GM12878 (cell line): ENCODE measurements around the gene ADA. TPM values are rescaled to one million over a fixed set of nuclear protein-coding genes. Genes with fewer than 3 reads are reported as not detected.
A peak's percentile ranks its signal among the peaks of the same experiment; 100 is the strongest.

ENCODE experiments used
- ATAC-seq: fragments of 200-7000 bp; cut with Tn5 transposase; 3 replicates; pipeline ENCODE4 v1.9.1; 2020; ENCODE audit warnings: mild to moderate bottlenecking, moderate library complexity
- BruUV-seq: library from RNA; stranded (reverse); fragments of 400-500 nt; replicated peaks from 2 replicates; lab custom pipeline; 2021; lab: Mats Ljungman, UMichigan
- CTCF ChIA-PET: fragments of 300-600 bp; sonication (Branson Sonifier 250); formaldehyde crosslinking; extraction: SDS; loops from one replicate; lab custom pipeline; 2021; ENCODE audit warnings: inconsistent platforms; lab: Yijun Ruan, JAX
- POLR2A ChIA-PET: fragments of 350-600 bp; formaldehyde crosslinking; extraction: SDS; loops from one replicate; lab custom pipeline; 2021; ENCODE audit warnings: inconsistent platforms; lab: Charles Lee
- RAD21 ChIA-PET: fragments of 300-600 bp; sonication (Branson Sonifier 250); formaldehyde crosslinking; loops from one replicate; lab custom pipeline; 2023; ENCODE audit warnings: antibody characterized with exemption; ENCODE audit not compliant: unreplicated experiment; lab: Charles Lee
- SMC1A ChIA-PET: fragments of 300-600 bp; sonication (Branson Sonifier 250); formaldehyde crosslinking; loops from one replicate; lab custom pipeline; 2023; ENCODE audit not compliant: unreplicated experiment, uncharacterized antibody; lab: Charles Lee
- DNase-seq: peaks from one replicate; pipeline ENCODE4 v3.0.0-alpha.2; 2011; ENCODE audit warnings: low read depth, low spot score
- FAIRE-seq: peaks from 3 replicates; lab custom pipeline; 2011; peaks lifted over from hg19 to GRCh38; lab: Jason Lieb, UNC
- H2AFZ ChIP-seq: 2 replicates; pipeline ENCODE4 v1.6.0; 2011; ENCODE audit warnings: low read depth, low read length, control low read depth; ENCODE audit not compliant: control insufficient read depth
- H3K27ac ChIP-seq: 2 replicates; pipeline ENCODE4 v1.5.1; 2011; ENCODE audit warnings: control low read depth; ENCODE audit not compliant: control insufficient read depth, insufficient read depth
- H3K27me3 ChIP-seq, 2 experiments: replicated peaks in 1 of 2; 2 replicates each; pipeline versions ENCODE4 v1.6.0 to v1.6.1; 2011; ENCODE audit warnings: low read length in 1 of 2; ENCODE audit not compliant: control insufficient read depth in 2 of 2, insufficient read depth in 2 of 2
- H3K36me3 ChIP-seq, 2 experiments: 2 replicates each; pipeline ENCODE4 v1.5.1; 2011; ENCODE audit warnings: low read length in 1 of 2; ENCODE audit not compliant: control insufficient read depth in 2 of 2, insufficient read depth in 2 of 2
- H3K4me1 ChIP-seq: 2 replicates; pipeline ENCODE4 v1.6.1; 2011; ENCODE audit warnings: mild to moderate bottlenecking, low read length, moderate library complexity, mixed read lengths; ENCODE audit not compliant: control insufficient read depth, insufficient read depth
- H3K4me2 ChIP-seq: 2 replicates; pipeline ENCODE4 v1.6.0; 2011; ENCODE audit warnings: control low read depth; ENCODE audit not compliant: control insufficient read depth, insufficient read depth
- H3K4me3 ChIP-seq: fragments of 200-600 bp; sonication (generic); 2 replicates; pipeline ENCODE4 v1.5.1; 2016
- H3K79me2 ChIP-seq: 2 replicates; pipeline ENCODE4 v1.6.0; 2011; ENCODE audit warnings: low read length; ENCODE audit not compliant: control insufficient read depth, insufficient read depth
- H3K9ac ChIP-seq: 2 replicates; pipeline ENCODE4 v1.8.0; 2011; ENCODE audit warnings: low read length, control low read depth, mixed read lengths; ENCODE audit not compliant: control insufficient read depth, insufficient read depth
- H3K9me3 ChIP-seq: replicated peaks from 3 replicates; pipeline ENCODE4 v1.5.1; 2011; ENCODE audit warnings: mild to moderate bottlenecking, low read length; ENCODE audit not compliant: control insufficient read depth, insufficient read depth
- H4K20me1 ChIP-seq: 2 replicates; pipeline ENCODE4 v1.6.0; 2011; ENCODE audit not compliant: control insufficient read depth, insufficient read depth
- ATF2 ChIP-seq: IDR thresholded peaks from 2 replicates; pipeline ENCODE4 v1.6.1; 2012; ENCODE audit warnings: low read length, inconsistent platforms
- WGBS: methylation state at CpG from one replicate; pipeline ENCODE4 v1.1.6; 2016; ENCODE audit warnings: low lambda C conversion rate; ENCODE audit not compliant: insufficient replicate concordance, insufficient coverage; ENCODE audit errors: missing lambda C conversion rate; 5-methylcytosine and 5-hydroxymethylcytosine counted together
- in situ Hi-C: fragments of 300-500 bp; cut with MboI; formaldehyde crosslinking; loops from 9 replicates; pipeline ENCODE4 v1.14.3; 2018; ENCODE audit warnings: mixed read lengths
- intact Hi-C: fragments of 100-400 bp; cut with micrococcal nuclease; formaldehyde crosslinking; loops from one replicate; pipeline ENCODE4 v1.14.2; 2022; ENCODE audit not compliant: unreplicated experiment
- polyA plus RNA-seq, 11 experiments: library from polyadenylated mRNA; depleted of rRNA in 4 of 11; unstranded in 6 of 11; stranded (reverse) in 5 of 11; fragments of >200 nt; fragmentation: Nextera tagmentation in 4 of 11; fragmentation: Illumina TruSeq in 1 of 11; extraction: Ambion mirVana in 4 of 11; extraction: Trizol in 1 of 11; gene quantifications; 1 replicate in 1 of 11; 2 replicates in 10 of 11; pipeline versions ENCODE4 v1.2.1 to v1.2.3, GENCODE V29; 2011 to 2016; ENCODE audit warnings: inconsistent platforms in 2 of 11, missing spikeins in 2 of 11, low read depth in 1 of 11
- total RNA-seq, 4 experiments: library from RNA; depleted of rRNA in 3 of 4; stranded (reverse); fragments of >200 nt in 3 of 4; fragmentation: Illumina TruSeq in 1 of 4; extraction: Trizol in 1 of 4; gene quantifications; 2 replicates each; pipeline versions ENCODE4 v1.2.1 to v1.2.3, GENCODE V29; 2013 to 2021
- TF ChIP-seq, protein P1 (sequence below): fragments of 450-650 bp; IDR thresholded peaks from 2 replicates; pipeline ENCODE4 v1.6.1; 2017; ENCODE audit warnings: antibody characterized with exemption, mild to moderate bottlenecking, moderate library complexity

The ADA gene
- total and polyA plus RNA-seq, 10 of the 15 experiments (the other 5 are each of a cell fraction or from before 2014, with no cell fraction given): 40.9 to 217 (median 90.8) TPM

DNA sequence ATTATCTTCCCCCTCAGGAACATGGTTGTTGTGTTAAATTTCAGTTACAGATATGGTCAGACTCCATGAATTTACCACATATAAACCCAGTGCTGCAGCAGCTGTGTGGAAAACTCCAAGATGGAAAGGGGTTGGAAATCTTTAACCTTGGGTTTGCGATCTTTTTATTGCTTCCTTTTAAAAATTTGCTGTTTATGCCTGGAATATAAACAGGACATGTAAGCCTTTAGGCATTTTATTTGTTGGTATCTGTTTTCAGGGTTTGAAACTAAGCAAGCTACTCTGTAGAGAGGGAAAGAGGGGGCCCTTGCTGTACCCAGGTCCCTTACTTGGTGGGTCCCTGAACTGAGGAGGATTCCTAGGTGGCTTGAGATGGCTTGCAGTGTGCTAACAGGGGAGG, 68.3 kb downstream of the ADA start:
- 0% methylated on average over 1 of the region's 1 CpG for WGBS
- RAD21 ChIA-PET: interaction anchor here (1.6 to 2.6 kb wide), 9 partner anchors 8 to 100 kb away, joined by 5 to 26 read pairs (median 9); partner anchors contain the start of gene ADA
- H3K4me2 ChIP-seq: peak overlapping the region; percentile 66
- peak overlapping the region; percentile 77 for H3K27ac ChIP-seq
- peaks cover 86% of the 10 kb centered on the region for H3K4me1 ChIP-seq
- H2AFZ ChIP-seq: no peak overlapping the region; the same call in 1 of the 2 replicates
- no peaks in the 10 kb centered on the region for H4K20me1 ChIP-seq
- intact Hi-C loops (loop anchor here (2.0 kb wide), 1 partner anchor 64 kb away; no protein-coding TSS in a partner anchor), in situ Hi-C loops (no loop called here)
- DNase-seq (no peak), ATAC-seq (no peak), FAIRE-seq (no peak)
- H3K27me3 ChIP-seq: no peaks in the 10 kb centered on the region
- SMC1A ChIA-PET: interaction anchor here (1.0 to 5.9 kb wide), 16 partner anchors 8 to 101 kb away, joined by 3 to 38 read pairs (median 7); partner anchors contain the start of gene SERINC3
- H3K9me3 ChIP-seq: no peaks in the 10 kb centered on the region
- H3K4me3 ChIP-seq: peak overlapping the region; percentile 29
- CTCF ChIA-PET: interaction anchor here (0.6 to 2.3 kb wide), 15 partner anchors 8 to 601 kb away, joined by 3 to 16 read pairs (median 4); no protein-coding TSS in a partner anchor
- no TSS peak for BruUV-seq
- no peaks in the 10 kb centered on the region for H3K36me3 ChIP-seq
- peak overlapping the region; percentile 58 for H3K9ac ChIP-seq
- TF ChIP-seq, protein P1, sequence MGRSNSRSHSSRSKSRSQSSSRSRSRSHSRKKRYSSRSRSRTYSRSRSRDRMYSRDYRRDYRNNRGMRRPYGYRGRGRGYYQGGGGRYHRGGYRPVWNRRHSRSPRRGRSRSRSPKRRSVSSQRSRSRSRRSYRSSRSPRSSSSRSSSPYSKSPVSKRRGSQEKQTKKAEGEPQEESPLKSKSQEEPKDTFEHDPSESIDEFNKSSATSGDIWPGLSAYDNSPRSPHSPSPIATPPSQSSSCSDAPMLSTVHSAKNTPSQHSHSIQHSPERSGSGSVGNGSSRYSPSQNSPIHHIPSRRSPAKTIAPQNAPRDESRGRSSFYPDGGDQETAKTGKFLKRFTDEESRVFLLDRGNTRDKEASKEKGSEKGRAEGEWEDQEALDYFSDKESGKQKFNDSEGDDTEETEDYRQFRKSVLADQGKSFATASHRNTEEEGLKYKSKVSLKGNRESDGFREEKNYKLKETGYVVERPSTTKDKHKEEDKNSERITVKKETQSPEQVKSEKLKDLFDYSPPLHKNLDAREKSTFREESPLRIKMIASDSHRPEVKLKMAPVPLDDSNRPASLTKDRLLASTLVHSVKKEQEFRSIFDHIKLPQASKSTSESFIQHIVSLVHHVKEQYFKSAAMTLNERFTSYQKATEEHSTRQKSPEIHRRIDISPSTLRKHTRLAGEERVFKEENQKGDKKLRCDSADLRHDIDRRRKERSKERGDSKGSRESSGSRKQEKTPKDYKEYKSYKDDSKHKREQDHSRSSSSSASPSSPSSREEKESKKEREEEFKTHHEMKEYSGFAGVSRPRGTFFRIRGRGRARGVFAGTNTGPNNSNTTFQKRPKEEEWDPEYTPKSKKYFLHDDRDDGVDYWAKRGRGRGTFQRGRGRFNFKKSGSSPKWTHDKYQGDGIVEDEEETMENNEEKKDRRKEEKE: no peak
- no peak for TF ChIP-seq ATF2
- no peaks in the 10 kb centered on the region for H3K79me2 ChIP-seq
- POLR2A ChIA-PET: interaction anchor here (0.7 to 5.6 kb wide), 10 partner anchors 9 to 96 kb away, joined by 3 to 39 read pairs (median 6); partner anchors contain the start of gene SERINC3
